Heart left ventricle (tissue), 13 donors: ENCODE measurements around the gene SEMA3E.

Experiments
- POLR2A ChIP-seq, 2 donors: fragments of 450-650 bp; IDR thresholded peaks; one replicate each; pipeline ENCODE4 v1.6.1; 2017; ENCODE audit warnings: antibody characterized with exemption in 2 of 2, mild to moderate bottlenecking in 2 of 2, moderate library complexity in 2 of 2
- TF ChIP-seq, protein P1 (sequence below), 12 donors: fragments of 200-600 bp; sonication (generic) in 4 of 12; IDR thresholded peaks; one replicate each; pipeline versions ENCODE4 v1.5.0 to v1.8.0; 2018 to 2022; ENCODE audit warnings: antibody characterized with exemption in 12 of 12, mild to moderate bottlenecking in 5 of 12
- donor health status: ischemic (EF 13 %, LVEDD 7.1; RV severe dilation, severe dysfunction).
- donor health status: DM: no; HTN: yes; CAD: no.
- donor health status: DM: no; HTN: no; CAD: no.
- donor health status: ischemic (EF 25% LVEDD 6.9; RV normal size, moderate dysfunction).
- donor health status: ischemic (EF 25% LVEDD 5.7; RV mildly dilated, moderate dysfunction).
- donor health status: ischemic (EF 35%, LVEDD 5.7; RV mildly dilated, moderate dysfunction).
- donor health status: nonischemic (EF 11% LVEDD 7.7; RV severe dilation, severe dysfunction).
- donor health status: DM: yes; HTN: yes; CAD: no.
- donor health status: PGD.
- donor health status: ischemic (EF 29% LVEDD 5.4; RV normal size, mild dysfunction).
- donor health status: nonischemic (EF 23%, LVEDD 6.1; RV moderate dilation, normal function).

DNA sequence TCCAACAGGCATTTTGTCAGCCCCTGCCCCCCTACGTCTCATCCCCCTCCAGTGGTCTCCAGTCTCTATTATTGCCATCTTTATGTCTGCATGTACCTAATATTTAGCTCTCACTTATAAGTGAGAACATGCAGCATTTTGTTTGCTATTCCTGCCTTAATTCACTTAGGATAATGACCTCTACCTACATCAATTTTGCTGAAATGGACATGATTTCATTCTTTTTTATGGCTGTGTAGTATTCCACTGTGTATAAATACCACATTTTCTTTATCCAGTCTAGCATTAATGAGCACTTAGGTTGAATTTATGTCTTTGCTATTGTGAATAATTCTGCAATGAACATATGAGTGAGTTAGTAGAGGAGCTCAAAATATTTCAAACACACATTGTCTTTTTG, 229.9 kb downstream of the SEMA3E start:
- TF ChIP-seq POLR2A (IDR thresholded peaks at IDR 0.05), result no peak
- TF ChIP-seq, protein P1, sequence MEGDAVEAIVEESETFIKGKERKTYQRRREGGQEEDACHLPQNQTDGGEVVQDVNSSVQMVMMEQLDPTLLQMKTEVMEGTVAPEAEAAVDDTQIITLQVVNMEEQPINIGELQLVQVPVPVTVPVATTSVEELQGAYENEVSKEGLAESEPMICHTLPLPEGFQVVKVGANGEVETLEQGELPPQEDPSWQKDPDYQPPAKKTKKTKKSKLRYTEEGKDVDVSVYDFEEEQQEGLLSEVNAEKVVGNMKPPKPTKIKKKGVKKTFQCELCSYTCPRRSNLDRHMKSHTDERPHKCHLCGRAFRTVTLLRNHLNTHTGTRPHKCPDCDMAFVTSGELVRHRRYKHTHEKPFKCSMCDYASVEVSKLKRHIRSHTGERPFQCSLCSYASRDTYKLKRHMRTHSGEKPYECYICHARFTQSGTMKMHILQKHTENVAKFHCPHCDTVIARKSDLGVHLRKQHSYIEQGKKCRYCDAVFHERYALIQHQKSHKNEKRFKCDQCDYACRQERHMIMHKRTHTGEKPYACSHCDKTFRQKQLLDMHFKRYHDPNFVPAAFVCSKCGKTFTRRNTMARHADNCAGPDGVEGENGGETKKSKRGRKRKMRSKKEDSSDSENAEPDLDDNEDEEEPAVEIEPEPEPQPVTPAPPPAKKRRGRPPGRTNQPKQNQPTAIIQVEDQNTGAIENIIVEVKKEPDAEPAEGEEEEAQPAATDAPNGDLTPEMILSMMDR (IDR thresholded peaks at IDR 0.05), result no peak
